ENCODE results near the gene IQCE.
A peak's percentile ranks its signal among the peaks of the same experiment; 100 is the strongest.

DNA sequence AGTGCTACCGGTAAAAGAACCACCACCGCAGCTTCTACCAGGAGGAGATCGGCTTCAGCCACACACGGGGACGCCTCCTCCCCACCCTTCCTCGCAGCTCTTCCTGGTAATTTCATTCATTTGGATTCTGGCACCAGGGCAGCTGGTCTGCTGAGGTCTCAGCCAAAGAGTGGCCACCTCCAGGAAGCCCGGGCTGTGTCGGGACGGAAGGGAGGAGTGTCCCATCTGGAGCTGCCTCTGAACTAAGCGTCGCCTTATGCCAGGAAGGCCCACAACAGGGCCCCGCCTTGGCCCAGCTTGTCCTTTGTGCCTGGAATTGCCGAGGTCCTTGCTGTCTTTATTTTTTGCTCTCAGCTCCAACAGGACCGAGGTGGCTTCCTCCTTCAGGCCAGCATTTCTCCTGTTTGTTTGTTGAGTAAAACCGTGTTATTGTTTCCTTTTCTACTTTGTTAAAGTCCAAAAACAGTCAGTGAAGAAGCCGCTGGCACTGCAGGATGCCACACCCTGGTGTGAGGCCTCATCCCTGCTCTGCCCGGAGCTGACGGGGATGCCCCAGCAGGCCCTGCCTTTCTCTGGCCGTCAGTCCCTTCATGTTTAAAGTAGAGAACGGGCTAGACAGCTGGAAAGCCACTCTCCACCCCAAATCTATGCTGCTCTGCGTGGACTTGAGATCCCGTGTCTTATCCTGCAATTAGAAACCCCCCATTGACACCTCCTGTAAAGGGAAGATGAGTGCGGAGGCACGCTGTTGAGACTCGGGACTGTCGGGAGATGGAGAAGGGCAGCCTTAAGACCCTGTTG lies 48.5 kb downstream of the IQCE start:
- TF ChIP-seq, protein P1, sequence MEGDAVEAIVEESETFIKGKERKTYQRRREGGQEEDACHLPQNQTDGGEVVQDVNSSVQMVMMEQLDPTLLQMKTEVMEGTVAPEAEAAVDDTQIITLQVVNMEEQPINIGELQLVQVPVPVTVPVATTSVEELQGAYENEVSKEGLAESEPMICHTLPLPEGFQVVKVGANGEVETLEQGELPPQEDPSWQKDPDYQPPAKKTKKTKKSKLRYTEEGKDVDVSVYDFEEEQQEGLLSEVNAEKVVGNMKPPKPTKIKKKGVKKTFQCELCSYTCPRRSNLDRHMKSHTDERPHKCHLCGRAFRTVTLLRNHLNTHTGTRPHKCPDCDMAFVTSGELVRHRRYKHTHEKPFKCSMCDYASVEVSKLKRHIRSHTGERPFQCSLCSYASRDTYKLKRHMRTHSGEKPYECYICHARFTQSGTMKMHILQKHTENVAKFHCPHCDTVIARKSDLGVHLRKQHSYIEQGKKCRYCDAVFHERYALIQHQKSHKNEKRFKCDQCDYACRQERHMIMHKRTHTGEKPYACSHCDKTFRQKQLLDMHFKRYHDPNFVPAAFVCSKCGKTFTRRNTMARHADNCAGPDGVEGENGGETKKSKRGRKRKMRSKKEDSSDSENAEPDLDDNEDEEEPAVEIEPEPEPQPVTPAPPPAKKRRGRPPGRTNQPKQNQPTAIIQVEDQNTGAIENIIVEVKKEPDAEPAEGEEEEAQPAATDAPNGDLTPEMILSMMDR (IDR thresholded peaks at IDR 0.05), result no peak
- TF ChIP-seq POLR2AphosphoS5 (IDR thresholded peaks at IDR 0.05; ENCODE audit: insufficient read depth in 1 of 2, low read depth in 1 of 2), result peak; percentile 51 to 72
